Large intestine (tissue), 12 donors: ENCODE measurements around the gene OR56B1. TPM values are rescaled to one million over a fixed set of nuclear protein-coding genes. Genes with fewer than 3 reads are reported as not detected.
"Not testable (repeated sequence)": the region's sequence is repeated elsewhere in the genome, so short reads cannot be mapped to it uniquely, and the experiment has no call there.

Experiments used
- DNase-seq, 2 donors: peaks; one replicate each; pipeline versions ENCODE4 v3.0.0 to v3.0.0-alpha.2; 2013
- H3K27ac ChIP-seq: one replicate; pipeline ENCODE4 v1.5.1; 2013; ENCODE audit warnings: low read length
- H3K27me3 ChIP-seq: 2 replicates; pipeline ENCODE4 v1.6.1; 2013; ENCODE audit warnings: low read length; ENCODE audit not compliant: control insufficient read depth, insufficient read depth
- H3K36me3 ChIP-seq: 2 replicates; pipeline ENCODE4 v1.6.1; 2013; ENCODE audit warnings: low read length; ENCODE audit not compliant: control insufficient read depth, insufficient read depth
- H3K4me1 ChIP-seq: one replicate; pipeline ENCODE4 v1.6.1; 2013; ENCODE audit warnings: low read length; ENCODE audit not compliant: control insufficient read depth, insufficient read depth
- H3K4me3 ChIP-seq: one replicate; pipeline ENCODE4 v1.5.1; 2013; ENCODE audit warnings: low read length
- H3K9me3 ChIP-seq: one replicate; pipeline ENCODE4 v1.6.1; 2013; ENCODE audit warnings: mild to moderate bottlenecking, low read depth, low read length, moderate library complexity; ENCODE audit not compliant: control insufficient read depth
- WGBS: methylation state at CpG from one replicate; pipeline ENCODE4 v1.1.5; 2013; ENCODE audit warnings: low lambda C conversion rate; ENCODE audit not compliant: insufficient coverage; 5-methylcytosine and 5-hydroxymethylcytosine counted together
- long read RNA-seq, 11 donors: transcript quantifications; one replicate each; lab custom pipeline, GENCODE V29; 2026
- polyA plus RNA-seq: library from polyadenylated mRNA; unstranded; fragments of 120-200 nt; gene quantifications from one replicate; pipeline ENCODE4 v1.2.1, GENCODE V29; 2013

The OR56B1 gene, protein sequence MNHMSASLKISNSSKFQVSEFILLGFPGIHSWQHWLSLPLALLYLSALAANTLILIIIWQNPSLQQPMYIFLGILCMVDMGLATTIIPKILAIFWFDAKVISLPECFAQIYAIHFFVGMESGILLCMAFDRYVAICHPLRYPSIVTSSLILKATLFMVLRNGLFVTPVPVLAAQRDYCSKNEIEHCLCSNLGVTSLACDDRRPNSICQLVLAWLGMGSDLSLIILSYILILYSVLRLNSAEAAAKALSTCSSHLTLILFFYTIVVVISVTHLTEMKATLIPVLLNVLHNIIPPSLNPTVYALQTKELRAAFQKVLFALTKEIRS
- polyA plus RNA-seq = not detected
- long read RNA-seq, donor 1 = 0 reads
- long read RNA-seq, donor 2 = 0 reads
- long read RNA-seq, donor 3 = 0 reads
- long read RNA-seq, donor 4 = 0 reads
- long read RNA-seq, donor 5 = 0 reads
- long read RNA-seq, donor 6 = 0 reads
- long read RNA-seq, donor 7 = 0 reads
- long read RNA-seq, donor 8 = 0 reads
- long read RNA-seq, donor 9 = 0 reads
- long read RNA-seq, donor 10 = 0 reads
- long read RNA-seq, donor 11 = 0 reads

DNA sequence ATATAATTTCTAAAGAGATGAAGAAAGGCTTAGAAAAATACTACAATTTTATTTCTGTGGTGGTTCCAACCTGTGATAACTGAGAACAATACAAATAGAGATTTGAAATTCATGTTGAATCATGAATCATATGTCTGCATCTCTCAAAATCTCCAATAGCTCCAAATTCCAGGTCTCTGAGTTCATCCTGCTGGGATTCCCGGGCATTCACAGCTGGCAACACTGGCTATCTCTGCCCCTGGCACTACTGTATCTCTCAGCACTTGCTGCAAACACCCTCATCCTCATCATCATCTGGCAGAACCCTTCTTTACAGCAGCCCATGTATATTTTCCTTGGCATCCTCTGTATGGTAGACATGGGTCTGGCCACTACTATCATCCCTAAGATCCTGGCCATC lies at the start of gene OR56B1:
Gene OR56B1 (plus strand): TSS at position 53 of the 400 bp plus-strand sequence. CDS start 69 bp downstream, at position 122.
- no peaks in the 10 kb centered on the region for H3K27me3 ChIP-seq
- no peak within 1 kb of the TSS for H3K27ac ChIP-seq
- no CpG with 5 or more reads among the region's 1 CpG for WGBS
- no peak within 1 kb of the TSS for H3K4me3 ChIP-seq
- DNase-seq = no peak
- H3K9me3 ChIP-seq = no peaks in the 10 kb centered on the region
- H3K36me3 ChIP-seq = no peaks in the 10 kb centered on the region
- no peaks in the 10 kb centered on the region for H3K4me1 ChIP-seq

DNA sequence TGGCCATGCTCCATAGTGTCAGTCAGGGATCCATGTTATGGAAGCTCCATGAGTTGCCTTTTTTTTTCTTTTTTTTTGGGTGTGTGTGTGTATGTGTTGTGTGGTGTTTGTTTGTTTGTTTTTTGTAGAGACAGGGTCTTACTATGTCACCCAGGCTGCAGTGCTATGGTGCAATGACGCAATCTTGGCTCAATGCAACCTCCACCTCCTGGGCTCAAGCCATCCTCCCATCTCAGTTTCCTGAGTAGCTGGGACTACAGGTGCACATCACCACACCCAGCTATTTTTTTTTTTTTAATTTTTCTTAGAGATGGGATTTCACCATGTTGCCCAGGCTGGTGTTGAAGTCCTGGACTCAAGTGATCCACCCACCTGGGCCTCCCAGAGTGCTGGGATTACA lies 47.8 kb upstream of the OR56B1 start:
- Histone ChIP-seq H3K4me3 (no peak overlapping the region), H3K4me1 (no peaks in the 10 kb centered on the region), H3K27ac (no peak overlapping the region), H3K9me3 (no peaks in the 10 kb centered on the region), H3K36me3 (no peaks in the 10 kb centered on the region), H3K27me3 (no peaks in the 10 kb centered on the region)
- no CpG with 5 or more reads among the region's 1 CpG for WGBS
- DNase-seq = no peak

- peak; percentile 25 to 45 for DNase-seq
- no peaks in the 10 kb centered on the region for H3K27me3 ChIP-seq
- no peaks in the 10 kb centered on the region for H3K36me3 ChIP-seq
- peak within 1 kb of the TSS; percentile 18 for H3K4me3 ChIP-seq
- H3K27ac ChIP-seq = peak within 1 kb of the TSS; percentile 44
- no peaks in the 10 kb centered on the region for H3K9me3 ChIP-seq
- WGBS = no CpG with 5 or more reads among the region's 2 CpGs
- no peaks in the 10 kb centered on the region for H3K4me1 ChIP-seq
Measured at GRCh38 chr11:5689551-5689983, 46.7 kb upstream of the OR56B1 start, which contains the start of gene TRIM22. TSS of gene TRIM22 (plus strand) at chr11:5689790. CDS start at chr11:5696233, 6,443 bp downstream.

DNA sequence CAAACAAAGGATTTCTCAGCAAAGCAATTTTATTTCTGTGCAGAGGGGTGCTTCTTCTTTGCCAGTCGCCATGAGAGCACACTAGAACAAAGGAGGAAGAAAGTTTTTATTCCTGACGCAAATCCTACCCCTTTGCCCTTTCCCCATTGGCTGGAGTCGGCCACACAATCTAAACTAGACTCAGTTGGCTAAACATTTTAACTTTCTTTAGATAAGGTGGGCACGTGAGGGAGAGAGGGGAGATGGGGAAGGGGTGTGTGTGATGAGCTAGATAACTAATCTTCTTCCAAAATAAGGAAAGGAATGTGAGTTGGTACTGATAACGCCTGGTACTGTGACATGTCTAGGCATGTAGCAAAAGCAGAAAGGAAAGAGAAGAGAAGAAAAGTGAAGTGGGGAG lies 46.0 kb upstream of the OR56B1 start:
- H3K4me1 ChIP-seq = no peaks in the 10 kb centered on the region
- no peaks in the 10 kb centered on the region for H3K27me3 ChIP-seq
- peak overlapping the region; percentile 18 for H3K4me3 ChIP-seq
- WGBS = no CpG with 5 or more reads among the region's 5 CpGs
- H3K36me3 ChIP-seq = no peaks in the 10 kb centered on the region
- no peaks in the 10 kb centered on the region for H3K9me3 ChIP-seq
- DNase-seq = no peak
- peak overlapping the region; percentile 44 for H3K27ac ChIP-seq

- DNase-seq = no peak
- Histone ChIP-seq H3K36me3 (no peaks in the 10 kb centered on the region), H3K27me3 (no peaks in the 10 kb centered on the region), H3K27ac (no peak overlapping the region), H3K4me1 (no peaks in the 10 kb centered on the region), H3K4me3 (peak overlapping the region; percentile 7), H3K9me3 (no peaks in the 10 kb centered on the region)
- no CpG with 5 or more reads among the region's 5 CpGs for WGBS
Measured at GRCh38 chr11:5690736-5691135, 45.5 kb upstream of the OR56B1 start.

- 86% methylated on average over 3 of the region's 12 CpGs for WGBS
- peak overlapping the region; percentile 7 for H3K4me3 ChIP-seq
- not testable (repeated sequence) for H3K27ac ChIP-seq, DNase-seq, H3K36me3 ChIP-seq, H3K9me3 ChIP-seq, H3K4me1 ChIP-seq, H3K27me3 ChIP-seq
Measured at GRCh38 chr11:5691238-5691963, 44.8 kb upstream of the OR56B1 start.

DNA sequence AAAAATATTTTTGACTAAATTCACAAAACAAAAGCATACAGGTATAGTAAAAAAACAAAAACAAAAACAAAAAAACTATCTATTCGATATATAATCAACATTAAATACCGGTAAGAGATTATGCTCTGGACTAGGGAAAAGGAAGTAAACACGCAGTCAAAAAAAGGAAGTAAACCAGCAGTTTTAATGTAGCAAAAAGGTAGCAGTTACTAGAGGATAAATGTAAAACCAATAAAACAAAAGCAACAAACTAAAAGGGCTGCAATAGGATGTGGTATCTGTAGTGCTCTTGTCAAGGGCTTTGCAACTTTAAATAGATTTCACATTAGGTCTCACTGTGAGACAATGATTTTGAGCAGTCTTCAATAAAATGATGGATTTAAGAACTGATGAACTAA lies 44.3 kb upstream of the OR56B1 start:
- H3K27ac ChIP-seq = no peak overlapping the region

GRCh38 chr11:5694642-5695041 lies 41.6 kb upstream of the OR56B1 start:
- H3K27ac ChIP-seq = no peak overlapping the region
- H3K4me1 ChIP-seq = no peaks in the 10 kb centered on the region
- H3K27me3 ChIP-seq = no peaks in the 10 kb centered on the region
- 86% methylated on average over 1 of the region's 1 CpG for WGBS
- DNase-seq = no peak
- no peaks in the 10 kb centered on the region for H3K9me3 ChIP-seq
- H3K4me3 ChIP-seq = no peak overlapping the region
- H3K36me3 ChIP-seq = peaks cover 2% of the 10 kb centered on the region

More for the DNA sequence above, 44.3 kb upstream of the OR56B1 start:
- Histone ChIP-seq H3K4me3 (no peak overlapping the region), H3K9me3 (no peaks in the 10 kb centered on the region), H3K36me3 (no peaks in the 10 kb centered on the region), H3K4me1 (no peaks in the 10 kb centered on the region), H3K27me3 (no peaks in the 10 kb centered on the region)
- no peak for DNase-seq
- 97% methylated on average over 3 of the region's 3 CpGs for WGBS

DNA sequence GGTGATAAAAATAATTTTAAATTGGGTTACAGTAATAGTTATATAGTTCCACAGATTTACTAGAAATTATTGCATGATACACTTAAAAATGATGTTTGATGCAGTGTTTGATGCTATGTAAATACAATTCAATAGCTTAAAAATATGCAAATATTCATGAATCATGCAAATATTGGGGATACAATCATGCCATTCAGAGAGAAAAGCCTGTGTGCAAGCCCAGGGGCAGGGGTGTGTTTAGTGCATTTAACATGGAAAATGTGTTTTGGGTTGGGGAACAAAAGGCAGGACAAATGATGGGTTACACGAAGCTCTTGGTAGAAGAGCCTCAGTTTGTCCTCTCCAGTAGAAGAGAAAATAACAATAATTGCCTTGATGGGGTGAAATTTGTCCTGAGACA lies 40.7 kb upstream of the OR56B1 start:
- DNase-seq = no peak
- H3K27ac ChIP-seq = no peak overlapping the region
- WGBS = 80% methylated on average over 1 of the region's 1 CpG
- H3K9me3 ChIP-seq = no peaks in the 10 kb centered on the region
- no peaks in the 10 kb centered on the region for H3K27me3 ChIP-seq
- no peaks in the 10 kb centered on the region for H3K4me1 ChIP-seq
- H3K4me3 ChIP-seq = no peak overlapping the region
- H3K36me3 ChIP-seq = peaks cover 2% of the 10 kb centered on the region

DNA sequence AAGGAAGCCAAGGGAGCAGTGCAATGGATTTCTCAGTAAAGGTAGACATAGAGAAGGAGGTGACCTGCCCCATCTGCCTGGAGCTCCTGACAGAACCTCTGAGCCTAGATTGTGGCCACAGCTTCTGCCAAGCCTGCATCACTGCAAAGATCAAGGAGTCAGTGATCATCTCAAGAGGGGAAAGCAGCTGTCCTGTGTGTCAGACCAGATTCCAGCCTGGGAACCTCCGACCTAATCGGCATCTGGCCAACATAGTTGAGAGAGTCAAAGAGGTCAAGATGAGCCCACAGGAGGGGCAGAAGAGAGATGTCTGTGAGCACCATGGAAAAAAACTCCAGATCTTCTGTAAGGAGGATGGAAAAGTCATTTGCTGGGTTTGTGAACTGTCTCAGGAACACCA lies 40.0 kb upstream of the OR56B1 start:
- no peaks in the 10 kb centered on the region for H3K9me3 ChIP-seq
- H3K27ac ChIP-seq = no peak overlapping the region
- H3K36me3 ChIP-seq = peaks cover 2% of the 10 kb centered on the region
- H3K27me3 ChIP-seq = no peaks in the 10 kb centered on the region
- no peaks in the 10 kb centered on the region for H3K4me1 ChIP-seq
- no peak for DNase-seq
- WGBS = 80% methylated on average over 2 of the region's 2 CpGs
- H3K4me3 ChIP-seq = no peak overlapping the region
